GM19023 (cell line): Measurements from ENCODE around the gene POLH.
A peak's percentile ranks its signal among the peaks of the same experiment; 100 is the strongest.
"Not testable (repeated sequence)": the region's sequence is repeated elsewhere in the genome, so short reads cannot be mapped to it uniquely, and the experiment has no call there.

Source experiments
- ATAC-seq: cut with Tn5 transposase; IDR thresholded peaks from one replicate; pipeline ENCODE4 v1.9.1; 2021; ENCODE audit warnings: mild to moderate bottlenecking, moderate library complexity; ENCODE audit not compliant: unreplicated experiment

Gene POLH

GRCh38 chr6:43575772-43576551 is at the start of gene POLH, which contains the start of gene XPO5:
Gene POLH, plus strand, starts transcription at chr6:43576185. Its CDS starts 6,135 bp downstream, at chr6:43582320.
Gene XPO5, minus strand, starts transcription at chr6:43576038. Its CDS starts 174 bp downstream, at chr6:43575864.
- peak; percentile 80 for ATAC-seq

DNA sequence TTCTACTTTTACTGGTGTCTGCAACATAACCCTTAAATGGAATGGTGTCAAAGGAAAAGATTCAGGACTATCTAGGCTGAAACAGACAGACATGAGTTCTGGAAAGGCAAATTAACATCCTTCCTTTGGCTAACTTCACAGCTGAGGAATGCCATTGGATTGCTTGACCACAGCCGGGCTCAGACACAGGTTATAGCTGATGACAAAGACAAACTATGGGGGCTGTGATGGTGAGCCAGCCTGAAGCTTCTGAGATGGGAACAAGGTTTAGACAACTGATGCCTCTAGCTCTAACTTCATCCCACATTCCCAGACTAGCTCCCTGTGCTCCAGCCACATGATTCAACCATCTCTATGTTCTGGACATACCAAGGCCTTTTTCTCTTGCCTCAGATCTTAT is 43.8 kb upstream of the POLH start:
- no peak for ATAC-seq

DNA sequence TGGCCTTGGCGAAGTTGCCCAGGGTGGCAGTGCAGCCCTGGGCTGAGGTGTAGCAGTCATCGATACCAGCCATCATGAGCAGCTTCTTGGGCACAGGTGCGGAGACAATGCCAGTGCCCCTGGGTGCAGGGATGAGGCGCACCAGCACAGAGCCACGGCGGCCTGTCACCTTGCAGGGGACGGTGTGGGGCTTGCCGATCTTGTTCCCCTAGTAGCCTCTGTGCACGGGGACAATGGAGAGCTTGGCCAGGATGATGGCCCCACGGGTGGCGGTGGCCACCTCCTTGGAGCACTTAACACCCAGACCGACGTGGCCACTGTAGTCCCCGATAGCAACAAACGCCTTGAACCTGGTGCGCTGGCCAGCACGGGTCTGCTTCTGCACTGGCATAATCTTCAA is 37.0 kb upstream of the POLH start:
- not testable (repeated sequence) for ATAC-seq

GRCh38 chr6:43539409-43539808 is 36.6 kb upstream of the POLH start:
- ATAC-seq = not testable (repeated sequence)

DNA sequence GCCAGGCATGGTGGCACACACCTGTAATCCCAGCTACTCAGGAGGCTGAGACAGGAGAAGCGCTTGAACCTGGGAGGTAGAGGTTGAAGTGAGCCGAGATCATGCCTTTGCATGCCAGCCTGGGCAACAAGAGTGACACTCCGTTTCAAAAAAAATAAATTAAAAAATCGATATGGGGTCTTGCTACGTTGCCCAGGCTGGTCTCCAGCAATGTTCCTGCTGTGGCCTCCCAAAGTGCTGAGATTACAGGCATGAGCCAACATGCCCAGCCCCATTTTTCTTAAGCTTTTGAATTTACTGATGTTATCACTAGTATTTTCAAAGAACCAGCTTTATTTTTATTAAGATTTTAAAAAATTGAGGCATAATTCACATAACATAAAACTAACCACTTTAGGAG is 35.5 kb upstream of the POLH start:
- no peak for ATAC-seq

GRCh38 chr6:43541774-43542471 is 34.1 kb upstream of the POLH start:
- ATAC-seq = peak; percentile 55

DNA sequence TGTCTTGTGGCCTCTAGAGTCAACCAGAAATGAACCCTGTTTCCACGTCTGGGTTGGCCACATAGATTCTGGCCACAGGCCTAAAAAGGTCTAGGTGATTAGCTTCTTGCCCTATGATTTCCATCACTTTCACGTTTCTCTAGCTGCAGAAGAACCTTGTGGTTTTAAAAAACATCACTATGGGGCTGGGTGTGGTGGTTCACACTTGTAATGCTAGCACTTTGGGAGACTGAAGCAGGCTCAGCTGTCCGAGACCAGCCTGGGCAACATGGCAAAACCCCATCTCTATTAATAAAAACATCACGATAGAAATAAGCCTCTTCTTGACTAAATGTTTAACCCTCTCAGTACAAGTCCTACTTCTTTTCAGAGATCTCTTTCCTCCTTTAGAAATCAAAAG is 31.5 kb upstream of the POLH start:
- no peak for ATAC-seq

DNA sequence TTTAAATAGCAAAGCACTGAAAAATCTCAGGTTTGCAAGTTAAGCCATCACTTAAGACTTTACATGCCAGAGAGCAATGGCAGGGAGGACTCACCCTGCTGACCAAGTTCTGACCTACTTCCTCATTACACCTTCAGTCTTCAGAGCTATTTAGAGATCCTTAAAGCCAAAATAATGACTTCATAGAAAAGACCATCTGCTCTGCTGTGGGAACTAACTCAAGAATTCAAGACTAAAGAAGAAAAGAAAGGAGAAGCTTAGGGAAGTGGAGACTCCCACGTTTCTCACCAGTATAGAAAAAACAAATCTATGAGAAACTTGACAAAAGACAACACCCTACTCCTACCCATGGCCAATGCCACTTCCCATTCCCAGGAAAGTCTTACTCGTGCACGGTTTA is 28.8 kb upstream of the POLH start:
- ATAC-seq = no peak

- ATAC-seq = not testable (repeated sequence)
These were observed 18.4 kb upstream of the POLH start for GRCh38 chr6:43557620-43558019.

GRCh38 chr6:43559328-43559727 is 16.7 kb upstream of the POLH start:
- no peak for ATAC-seq

DNA sequence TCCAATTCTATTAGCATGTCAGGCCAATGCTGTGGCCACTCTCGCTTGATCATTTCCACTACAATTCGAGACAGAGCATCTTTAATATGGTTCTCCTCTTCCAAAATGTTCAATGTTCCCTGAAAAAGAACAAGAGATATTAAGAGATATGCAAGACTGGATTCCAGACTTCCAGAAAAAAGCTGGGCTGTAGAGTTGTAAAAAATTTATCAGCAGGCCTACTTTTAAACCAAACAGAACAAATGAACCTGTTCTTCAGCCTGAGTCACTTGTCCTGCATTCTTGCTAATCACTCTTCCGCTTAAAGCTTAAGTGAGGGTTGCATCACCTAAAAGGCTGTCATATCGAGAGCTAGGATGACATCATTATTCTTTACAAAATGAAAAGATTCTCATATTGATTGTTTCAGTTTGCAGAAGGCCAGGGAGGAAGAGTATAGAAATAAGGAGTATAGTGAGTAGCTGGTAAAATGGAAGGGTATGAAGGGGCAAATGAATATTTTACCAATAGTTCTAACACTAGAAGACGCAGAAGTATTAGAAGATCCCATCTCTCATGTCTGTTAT is 5.0 kb upstream of the POLH start:
- no peak for ATAC-seq

- no peak for ATAC-seq
These were observed 4.0 kb upstream of the POLH start for GRCh38 chr6:43572015-43572414.

DNA sequence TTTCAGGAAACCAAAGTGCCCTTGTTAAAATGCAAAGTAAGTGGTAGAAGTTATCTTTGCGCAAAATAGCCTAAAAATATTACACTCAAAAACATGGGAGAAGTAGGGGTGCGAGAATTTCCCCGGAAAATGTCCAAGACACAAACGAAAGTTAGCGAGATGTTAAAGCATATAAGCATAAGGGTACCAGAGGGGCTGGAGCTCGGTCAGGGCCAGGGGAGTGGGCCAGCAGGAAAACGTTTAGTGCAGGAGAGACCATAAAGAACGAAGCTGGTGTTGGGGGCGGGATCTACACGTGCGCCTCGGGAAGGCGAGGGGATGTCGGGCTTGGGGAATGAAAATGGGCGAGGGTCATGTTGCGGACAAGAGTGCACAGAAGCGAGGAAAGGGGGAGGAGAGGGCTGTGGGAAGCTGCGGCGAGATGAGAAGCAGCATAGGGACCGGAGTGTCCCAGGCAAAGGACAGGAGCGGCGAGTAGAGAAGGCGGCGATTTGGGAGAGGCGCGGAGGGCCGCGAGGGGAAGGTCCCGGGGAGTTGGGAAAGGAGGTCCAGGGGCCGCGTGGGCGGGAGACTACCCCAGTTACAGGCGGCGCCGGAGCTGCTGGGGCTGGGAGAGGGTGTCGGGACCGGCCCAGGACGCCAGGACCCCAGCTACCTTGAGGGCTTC is 747 bp upstream of the POLH start:
- ATAC-seq = no peak

- ATAC-seq = no peak
These were observed 2.8 kb downstream of the POLH start for GRCh38 chr6:43578748-43579147.

GRCh38 chr6:43579171-43579570 is 3.2 kb downstream of the POLH start:
- no peak for ATAC-seq

DNA sequence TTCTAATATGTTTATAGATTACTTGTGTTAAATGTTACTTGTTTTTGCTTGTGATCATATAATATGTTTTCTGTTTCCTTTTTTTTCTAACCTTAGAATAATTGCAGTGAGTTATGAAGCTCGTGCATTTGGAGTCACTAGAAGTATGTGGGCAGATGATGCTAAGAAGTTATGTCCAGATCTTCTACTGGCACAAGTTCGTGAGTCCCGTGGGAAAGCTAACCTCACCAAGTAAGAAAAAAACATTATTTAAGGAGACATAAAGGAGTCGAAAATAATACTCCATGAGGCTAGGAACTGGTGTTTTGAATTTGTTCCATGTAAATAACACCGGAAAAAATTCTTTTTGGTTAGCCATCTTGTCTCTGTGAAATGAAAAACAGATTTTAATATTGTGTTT is 6.9 kb downstream of the POLH start:
- ATAC-seq = no peak

- ATAC-seq = no peak
These were observed 9.0 kb downstream of the POLH start for GRCh38 chr6:43584892-43585570.

DNA sequence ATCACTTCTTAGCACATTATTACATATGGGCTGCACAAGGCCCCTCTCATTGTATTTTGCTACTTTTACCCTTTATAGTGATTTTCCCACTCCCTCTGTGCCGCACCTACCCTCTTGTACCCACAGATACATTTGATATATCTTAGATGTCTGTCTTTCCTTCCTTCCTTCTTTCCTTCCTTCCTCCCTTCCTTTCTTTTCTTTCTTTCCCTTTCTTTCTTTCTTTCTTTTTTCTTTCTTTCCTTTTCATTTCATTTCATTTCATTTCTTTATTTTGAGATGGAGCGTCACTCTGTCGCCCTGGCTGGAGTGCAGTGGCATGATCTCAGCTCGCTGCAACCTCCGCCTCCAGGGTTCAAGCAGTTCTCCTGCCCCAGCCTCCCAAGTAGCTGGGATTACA is 12.2 kb downstream of the POLH start:
- ATAC-seq = no peak

- ATAC-seq = not testable (repeated sequence)
These were observed 13.6 kb downstream of the POLH start for GRCh38 chr6:43589564-43589963.

- ATAC-seq = no peak
These were observed 18.0 kb downstream of the POLH start for GRCh38 chr6:43593938-43594337.

DNA sequence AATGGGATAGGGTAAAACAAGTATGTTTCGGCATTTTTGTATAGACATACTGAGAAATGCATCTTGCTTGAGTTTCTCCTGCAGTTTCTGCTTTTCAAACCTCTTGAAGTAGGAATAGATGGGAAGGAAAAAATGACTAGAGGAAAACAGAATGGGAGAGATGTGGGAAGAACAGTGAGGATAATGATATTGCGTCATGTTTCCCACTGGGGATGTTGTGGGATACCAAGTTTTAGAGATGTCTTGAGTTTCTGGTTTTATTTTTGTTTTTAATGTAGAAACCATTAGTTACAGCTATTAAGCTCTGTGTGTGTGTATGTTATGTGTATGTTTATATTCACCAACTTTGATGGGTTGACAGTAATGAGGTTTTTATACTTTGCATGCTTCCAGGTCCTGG is 24.6 kb downstream of the POLH start:
- ATAC-seq = no peak
